AG09309 (cell line): ENCODE results near the gene KIF25.
"Not testable (repeated sequence)": the region's sequence is repeated elsewhere in the genome, so short reads cannot be mapped to it uniquely, and the experiment has no call there.

Experiments
- DNase-seq: peaks from one replicate; pipeline ENCODE4 v3.0.0-alpha.2; 2010; ENCODE audit warnings: low read depth
- H3K4me3 ChIP-seq: 2 replicates; pipeline ENCODE4 v1.5.1; 2011; ENCODE audit warnings: mild to moderate bottlenecking, low read depth, low read length, moderate library complexity; ENCODE audit not compliant: control insufficient read depth
- TF ChIP-seq, protein P1 (sequence below): IDR thresholded peaks from 2 replicates; pipeline ENCODE4 v1.5.1; 2011; ENCODE audit warnings: mild to moderate bottlenecking, low read depth, low read length, inconsistent platforms; ENCODE audit not compliant: insufficient read depth, control insufficient read depth; ENCODE audit errors: missing control alignments

The KIF25 gene

DNA sequence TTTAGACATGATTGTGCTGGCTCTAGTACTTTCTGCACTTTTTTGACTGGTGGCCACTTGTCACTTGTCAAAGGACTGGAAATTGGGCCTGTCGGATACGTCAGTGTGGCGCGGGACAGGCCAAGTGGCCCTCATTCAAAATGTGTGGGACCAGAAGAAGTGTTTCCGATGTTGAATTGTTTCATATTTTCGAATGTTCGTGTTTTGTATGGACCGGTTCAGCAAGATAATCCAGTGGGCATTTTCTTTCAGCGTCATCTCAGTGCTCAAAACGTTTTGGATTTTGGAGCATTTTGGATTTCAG is 3.5 kb downstream of the KIF25 start:
- no peak overlapping the region for H3K4me3 ChIP-seq
- TF ChIP-seq, protein P1, sequence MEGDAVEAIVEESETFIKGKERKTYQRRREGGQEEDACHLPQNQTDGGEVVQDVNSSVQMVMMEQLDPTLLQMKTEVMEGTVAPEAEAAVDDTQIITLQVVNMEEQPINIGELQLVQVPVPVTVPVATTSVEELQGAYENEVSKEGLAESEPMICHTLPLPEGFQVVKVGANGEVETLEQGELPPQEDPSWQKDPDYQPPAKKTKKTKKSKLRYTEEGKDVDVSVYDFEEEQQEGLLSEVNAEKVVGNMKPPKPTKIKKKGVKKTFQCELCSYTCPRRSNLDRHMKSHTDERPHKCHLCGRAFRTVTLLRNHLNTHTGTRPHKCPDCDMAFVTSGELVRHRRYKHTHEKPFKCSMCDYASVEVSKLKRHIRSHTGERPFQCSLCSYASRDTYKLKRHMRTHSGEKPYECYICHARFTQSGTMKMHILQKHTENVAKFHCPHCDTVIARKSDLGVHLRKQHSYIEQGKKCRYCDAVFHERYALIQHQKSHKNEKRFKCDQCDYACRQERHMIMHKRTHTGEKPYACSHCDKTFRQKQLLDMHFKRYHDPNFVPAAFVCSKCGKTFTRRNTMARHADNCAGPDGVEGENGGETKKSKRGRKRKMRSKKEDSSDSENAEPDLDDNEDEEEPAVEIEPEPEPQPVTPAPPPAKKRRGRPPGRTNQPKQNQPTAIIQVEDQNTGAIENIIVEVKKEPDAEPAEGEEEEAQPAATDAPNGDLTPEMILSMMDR: no peak
- no peak for DNase-seq

DNA sequence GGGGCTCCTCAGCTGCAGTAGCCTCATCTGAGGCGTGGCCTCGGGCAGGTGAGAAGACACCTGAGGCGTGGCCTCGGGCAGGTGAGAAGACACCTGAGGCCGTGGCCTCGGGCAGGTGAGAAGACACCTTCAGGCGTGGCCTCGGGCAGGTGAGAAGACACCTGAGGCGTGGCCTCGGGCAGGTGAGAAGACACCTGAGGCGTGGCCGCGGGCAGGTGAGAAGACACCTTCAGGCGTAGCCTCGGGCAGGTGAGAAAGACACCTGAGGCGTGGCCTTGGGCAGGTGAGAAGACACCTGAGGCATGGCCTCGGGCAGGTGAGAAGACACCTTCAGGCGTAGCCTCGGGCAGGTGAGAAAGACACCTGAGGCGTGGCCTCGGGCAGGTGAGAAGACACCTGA is 4.0 kb downstream of the KIF25 start:
- not testable (repeated sequence) for DNase-seq, H3K4me3 ChIP-seq

DNA sequence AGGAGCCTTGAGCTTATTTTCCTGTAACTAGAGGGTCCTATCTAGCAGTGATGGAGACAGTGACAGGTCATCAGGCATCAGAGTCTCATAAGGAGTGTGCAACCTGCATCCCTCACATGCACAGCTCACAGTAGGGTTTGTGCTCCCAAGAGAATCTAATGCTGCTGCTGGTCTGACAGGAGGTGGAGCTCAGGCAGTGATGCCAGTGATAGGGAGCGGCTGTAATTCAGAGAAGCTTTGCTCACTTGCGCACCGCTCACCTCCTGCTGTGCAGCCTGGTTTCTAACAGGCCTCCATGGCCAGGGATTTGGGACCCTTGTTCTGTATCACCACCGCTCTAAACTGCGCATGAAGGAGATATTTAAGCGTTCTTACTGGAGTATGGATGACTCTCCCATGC is 5.3 kb downstream of the KIF25 start:
- TF ChIP-seq, protein P1: no peak
- no peak for DNase-seq

DNA sequence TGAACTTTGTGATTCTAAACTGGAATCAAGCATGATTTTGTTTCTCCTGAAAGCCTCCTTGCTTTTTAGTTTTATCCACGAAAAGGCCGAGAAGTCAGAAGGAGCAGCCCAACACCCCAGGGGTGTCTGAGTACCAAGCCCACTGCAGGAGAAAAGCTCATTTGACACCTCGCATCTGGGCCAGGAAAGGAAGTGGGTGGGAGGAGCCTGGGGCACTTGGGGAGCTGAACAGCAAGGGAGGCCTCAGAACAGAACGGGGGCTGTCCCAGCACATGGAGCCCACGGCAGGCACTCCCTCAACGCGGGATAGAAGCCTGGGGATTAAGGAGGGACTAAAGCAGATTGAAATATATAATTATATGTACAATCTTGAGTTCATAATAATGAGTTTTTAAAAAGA is 6.6 kb downstream of the KIF25 start:
- no peak overlapping the region for H3K4me3 ChIP-seq
- TF ChIP-seq, protein P1: no peak
- no peak for DNase-seq

More for the DNA sequence above, 5.3 kb downstream of the KIF25 start:
- no peak overlapping the region for H3K4me3 ChIP-seq

DNA sequence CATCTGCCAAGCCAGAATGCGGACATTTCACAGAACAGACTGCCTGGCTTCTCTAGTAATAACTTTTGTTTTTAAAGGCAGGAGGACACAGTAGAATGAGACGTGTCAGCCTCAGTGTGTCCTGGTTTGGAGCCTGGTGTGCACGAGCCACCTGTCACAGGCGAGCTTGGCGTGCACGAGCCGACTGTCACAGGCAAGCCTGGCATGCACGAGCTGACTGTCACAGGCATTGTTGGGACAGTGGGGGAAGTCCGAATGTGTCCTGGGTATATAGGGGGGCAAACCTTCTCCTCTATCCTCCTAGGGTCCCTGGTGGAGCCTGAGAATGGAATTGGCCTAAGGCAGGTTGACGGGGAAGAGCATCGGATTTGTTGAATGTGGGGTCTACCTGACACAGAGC is 7.5 kb downstream of the KIF25 start:
- TF ChIP-seq, protein P1: no peak
- no peak overlapping the region for H3K4me3 ChIP-seq
- DNase-seq: no peak

DNA sequence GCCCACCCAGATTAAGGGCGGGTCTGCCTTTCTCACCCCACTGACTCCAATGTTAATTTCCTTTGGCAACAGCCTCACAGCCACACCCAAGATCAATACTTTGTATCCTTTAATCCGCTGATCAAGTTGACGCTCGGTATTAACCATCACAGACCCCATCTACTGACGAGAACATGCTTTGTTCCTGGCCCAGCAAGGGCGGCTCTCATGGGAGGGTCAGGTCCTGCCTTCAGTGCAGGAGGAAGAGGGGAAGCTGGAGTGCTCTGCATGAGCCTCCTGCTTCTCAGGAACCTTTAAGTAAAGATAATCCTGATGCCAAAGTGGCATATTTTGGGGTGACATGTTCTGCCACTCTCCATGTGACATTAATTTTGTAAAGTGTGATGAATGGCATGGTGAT is 8.3 kb downstream of the KIF25 start:
- TF ChIP-seq, protein P1: no peak
- no peak overlapping the region for H3K4me3 ChIP-seq
- DNase-seq: no peak

DNA sequence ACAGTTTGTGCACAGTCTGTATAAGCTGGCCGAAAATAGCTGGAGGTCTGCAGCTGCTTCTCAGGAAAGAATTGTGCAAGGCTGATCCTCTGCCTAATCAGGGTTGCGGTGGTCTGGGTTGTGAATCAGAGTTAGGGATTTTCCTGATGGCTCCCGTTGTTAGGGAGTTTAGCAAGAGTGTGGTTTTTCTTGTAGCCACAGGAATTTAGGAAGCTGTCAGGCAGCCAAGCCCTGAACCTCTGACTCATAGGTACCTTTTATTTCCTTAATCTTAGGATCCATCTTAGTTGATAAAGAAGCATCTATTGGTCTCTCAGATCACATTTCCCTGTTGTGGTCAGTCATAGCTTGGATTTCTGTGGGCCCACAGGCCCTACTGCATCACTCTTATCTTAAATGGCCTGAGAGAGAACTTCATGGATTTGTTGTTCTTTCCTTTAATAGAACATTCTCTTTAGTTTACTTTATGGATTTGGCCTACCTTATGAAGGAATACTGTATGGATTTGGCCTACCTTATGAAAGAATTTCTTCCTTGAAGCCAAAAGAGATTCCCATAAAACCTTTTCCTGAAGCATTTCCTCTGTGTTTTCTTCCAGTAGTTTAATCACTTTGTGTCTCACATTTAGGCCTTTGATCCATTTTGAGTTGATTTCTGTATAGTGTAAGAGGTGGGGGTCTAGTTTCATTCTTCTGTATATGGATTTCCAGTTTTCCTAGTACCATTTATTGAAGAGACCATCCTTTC is 10.3 kb downstream of the KIF25 start:
- no peak overlapping the region for H3K4me3 ChIP-seq
- DNase-seq: peak; percentile 97
- TF ChIP-seq, protein P1: no peak
